Stimulated activated CD8-positive, alpha-beta memory T cell treated with anti-CD3 and anti-CD28 coated beads, Interleukin-15, amount 100 ng/mL, for 48 hours (primary cell): Measurements from ENCODE around the gene ANKRD40.
"Not testable (repeated sequence)": the region's sequence is repeated elsewhere in the genome, so short reads cannot be mapped to it uniquely, and the experiment has no call there.

Experiments
- DNase-seq, 2 donors: peaks; one replicate each; pipeline ENCODE4 v3.0.0-alpha.2; 2020; ENCODE audit warnings: low read depth in 2 of 2

ANKRD40 gene

GRCh38 chr17:50685691-50686493, 21.8 kb downstream of the ANKRD40 start:
- DNase-seq: no peak

DNA sequence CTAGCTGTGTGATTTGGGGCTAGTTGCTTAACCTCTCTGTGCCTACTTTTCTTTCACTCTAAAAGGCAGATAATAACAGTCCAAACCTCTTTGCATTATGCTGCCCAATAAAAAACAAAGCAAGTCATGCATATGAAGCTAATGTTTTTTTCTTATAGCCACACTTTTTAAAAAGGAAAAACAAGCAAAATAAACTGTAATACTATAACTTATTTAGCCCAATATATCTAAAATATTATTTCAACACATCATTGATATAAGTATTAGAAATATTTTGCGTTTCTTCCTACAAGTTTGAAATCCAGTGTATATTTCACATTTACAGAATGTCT, 22.4 kb downstream of the ANKRD40 start:
- no peak for DNase-seq

DNA sequence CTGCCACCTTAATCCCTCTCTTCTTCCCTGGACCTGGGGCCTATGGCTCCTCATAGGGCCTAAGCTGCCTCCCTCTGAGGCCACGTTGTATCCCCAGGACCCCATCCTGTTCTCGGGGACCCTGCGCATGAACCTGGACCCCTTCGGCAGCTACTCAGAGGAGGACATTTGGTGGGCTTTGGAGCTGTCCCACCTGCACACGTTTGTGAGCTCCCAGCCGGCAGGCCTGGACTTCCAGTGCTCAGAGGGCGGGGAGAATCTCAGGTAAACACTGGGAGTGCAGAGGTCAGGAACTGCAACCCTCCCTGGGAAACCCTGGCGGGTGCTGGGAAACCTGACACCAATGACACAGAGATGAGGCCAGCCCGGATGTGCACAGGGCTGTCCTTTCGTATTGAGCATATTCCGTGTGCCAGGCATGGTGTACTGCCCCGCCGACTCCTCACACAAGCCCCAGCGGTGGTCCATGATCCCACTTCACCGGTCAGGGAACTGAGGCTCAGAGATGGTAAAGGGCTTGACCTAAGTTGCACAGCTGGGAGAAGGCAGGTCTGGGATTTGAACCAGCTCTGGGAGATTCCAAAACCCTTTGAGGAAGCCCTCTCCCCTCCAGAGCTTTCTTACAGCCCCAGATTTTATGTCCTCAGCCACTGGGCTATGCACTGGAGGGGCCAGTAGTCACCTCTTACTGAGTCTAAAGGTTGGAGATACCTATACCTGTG, 22.9 kb downstream of the ANKRD40 start:
- no peak for DNase-seq

DNA sequence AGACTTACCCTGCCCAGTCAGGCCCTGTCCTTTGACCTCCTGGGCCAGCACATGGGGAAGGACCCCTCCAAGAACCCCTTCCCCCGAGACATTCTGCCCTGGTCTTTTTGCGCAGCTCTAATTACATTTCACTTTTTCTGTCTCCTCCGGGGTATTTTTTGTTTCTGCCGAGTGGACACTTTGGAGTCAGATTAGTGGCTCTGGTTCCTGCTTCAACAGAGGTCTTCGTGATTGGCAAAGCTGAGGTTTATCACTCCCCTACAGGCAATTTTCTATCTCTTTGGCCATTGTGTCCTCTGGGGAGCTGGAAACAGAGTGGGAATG, 23.5 kb downstream of the ANKRD40 start:
- DNase-seq: no peak

GRCh38 chr17:50683434-50684287, 24.1 kb downstream of the ANKRD40 start:
- DNase-seq: no peak

DNA sequence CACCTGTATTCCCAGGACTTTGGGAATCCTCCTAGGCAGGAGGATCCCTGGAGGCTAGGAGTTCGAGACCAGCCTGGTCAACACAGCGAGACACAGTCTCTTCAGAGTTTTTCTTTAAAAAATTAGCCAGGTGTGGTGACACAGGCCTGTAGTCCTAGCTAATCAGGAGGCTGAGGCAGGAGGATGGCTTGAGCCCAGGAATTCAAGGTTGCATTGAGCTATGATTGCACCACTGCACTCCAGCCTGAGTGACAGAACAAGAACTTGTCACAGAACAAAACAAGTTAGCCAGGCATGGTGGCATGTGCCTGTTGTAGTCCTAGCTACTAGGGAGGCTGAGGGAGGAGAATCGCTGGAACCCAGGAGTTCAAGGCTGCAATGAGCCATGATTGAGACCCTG, 24.8 kb downstream of the ANKRD40 start:
- no peak for DNase-seq

GRCh38 chr17:50682441-50682840, 25.3 kb downstream of the ANKRD40 start:
- no peak for DNase-seq

DNA sequence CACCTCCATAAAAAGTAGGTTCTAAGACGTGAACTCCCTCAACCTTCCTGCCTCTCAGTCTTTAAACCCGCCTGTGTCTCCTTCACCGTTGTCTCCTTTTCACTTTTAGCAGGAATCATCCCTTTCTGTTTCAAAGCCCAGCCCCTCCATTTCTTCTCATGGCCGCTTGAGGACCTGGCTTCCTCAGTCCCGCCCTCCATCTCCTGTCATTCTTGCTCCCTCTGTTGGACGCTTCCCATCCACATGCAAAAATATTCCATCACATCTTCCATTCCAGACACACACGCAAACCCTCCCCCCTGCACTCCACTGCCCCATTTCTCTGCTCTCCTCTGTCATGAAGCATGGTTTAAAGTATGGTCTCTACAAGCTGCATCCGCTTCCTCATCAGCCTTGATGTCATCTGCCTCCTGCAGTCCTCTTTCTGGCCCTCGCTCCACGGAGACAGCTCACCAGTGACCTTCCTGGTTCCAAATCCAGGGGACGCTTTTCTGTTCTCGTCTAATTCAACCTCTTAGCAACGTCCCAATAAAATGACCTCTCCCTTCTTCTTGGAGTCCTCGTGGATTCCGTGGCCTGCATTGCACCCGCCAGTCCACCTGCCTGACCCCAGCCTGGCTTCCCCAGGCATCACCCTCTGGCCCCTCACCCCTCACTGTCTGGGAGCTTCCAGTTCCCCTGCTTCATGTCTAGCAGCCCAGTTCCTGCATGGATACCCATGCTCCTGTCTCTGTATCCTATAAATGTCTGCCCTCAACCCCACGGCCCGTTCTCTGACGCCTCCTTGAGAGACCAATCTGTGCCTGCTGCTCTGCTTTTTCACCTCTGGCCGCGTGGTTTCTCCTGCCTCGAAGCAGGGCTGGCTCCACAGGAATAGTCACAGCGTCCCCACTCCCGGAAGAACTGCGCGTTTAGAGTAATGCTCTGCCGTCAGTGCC, 26.2 kb downstream of the ANKRD40 start:
- DNase-seq: no peak

GRCh38 chr17:50680543-50681262, 27.0 kb downstream of the ANKRD40 start:
- not testable (repeated sequence) for DNase-seq

GRCh38 chr17:50680126-50680525, 27.6 kb downstream of the ANKRD40 start:
- no peak for DNase-seq

DNA sequence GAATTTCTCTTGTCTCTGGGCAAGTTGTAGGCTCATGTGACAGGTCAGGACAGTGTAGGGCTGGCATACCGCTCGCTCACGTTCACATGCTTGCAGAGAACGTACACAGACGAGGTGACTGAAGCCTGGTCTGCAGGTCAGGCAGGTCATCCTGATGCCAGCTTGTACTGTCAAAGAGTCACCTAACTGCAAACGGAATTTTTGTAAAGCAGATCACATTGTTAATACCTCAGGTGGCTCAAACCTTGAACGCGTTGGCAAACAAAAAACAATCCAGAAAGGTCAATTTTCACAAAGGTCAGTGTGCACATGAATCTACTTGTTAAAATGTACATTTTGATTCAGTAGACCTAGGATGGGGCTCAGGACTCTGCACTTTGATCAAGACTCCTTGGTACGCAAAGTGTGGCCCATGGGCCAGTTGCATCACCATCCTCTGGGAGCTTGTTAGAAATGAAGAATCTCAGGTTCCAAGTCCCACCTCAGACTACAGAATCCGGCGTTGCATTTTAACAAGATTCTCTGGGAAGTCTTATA, 28.6 kb downstream of the ANKRD40 start:
- DNase-seq: no peak

GRCh38 chr17:50677851-50678375, 29.8 kb downstream of the ANKRD40 start:
- no peak for DNase-seq

- DNase-seq: no peak
These were observed 31.4 kb downstream of the ANKRD40 start for GRCh38 chr17:50676065-50676975.

DNA sequence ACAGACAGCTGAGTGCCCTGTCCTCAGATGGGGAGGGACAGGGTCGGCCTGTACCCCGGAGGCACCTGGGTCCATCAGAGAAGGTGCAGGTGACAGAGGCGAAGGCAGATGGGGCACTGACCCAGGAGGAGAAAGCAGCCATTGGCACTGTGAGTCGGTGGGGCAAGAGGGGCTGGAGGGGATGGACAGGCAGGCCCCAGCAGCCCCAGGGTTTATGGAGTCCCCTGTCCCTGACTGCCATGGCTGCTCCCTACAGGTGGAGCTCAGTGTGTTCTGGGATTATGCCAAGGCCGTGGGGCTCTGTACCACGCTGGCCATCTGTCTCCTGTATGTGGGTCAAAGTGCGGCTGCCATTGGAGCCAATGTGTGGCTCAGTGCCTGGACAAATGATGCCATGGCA, 32.1 kb downstream of the ANKRD40 start:
- no peak for DNase-seq

GRCh38 chr17:50675190-50675589, 32.5 kb downstream of the ANKRD40 start:
- no peak for DNase-seq

GRCh38 chr17:50672831-50673551, 34.7 kb downstream of the ANKRD40 start:
- DNase-seq: no peak

DNA sequence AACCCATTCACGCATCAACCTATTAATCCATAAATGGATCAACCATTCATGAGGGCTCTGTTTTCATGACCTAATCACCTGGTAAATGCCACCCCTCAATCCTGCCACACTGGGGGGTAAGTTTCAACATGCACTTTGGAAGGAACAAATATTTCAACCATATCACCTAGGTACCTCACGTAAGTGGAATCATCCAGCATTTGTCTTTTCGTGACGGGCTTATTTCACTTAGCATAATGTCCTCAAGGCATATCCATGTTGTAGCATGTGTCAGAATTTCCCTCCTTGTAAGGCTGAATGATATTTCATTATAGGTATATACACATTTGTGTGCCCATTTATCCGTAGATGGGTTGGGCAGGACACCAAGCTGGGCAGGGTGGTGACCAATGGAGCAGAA, 35.6 kb downstream of the ANKRD40 start:
- no peak for DNase-seq

DNA sequence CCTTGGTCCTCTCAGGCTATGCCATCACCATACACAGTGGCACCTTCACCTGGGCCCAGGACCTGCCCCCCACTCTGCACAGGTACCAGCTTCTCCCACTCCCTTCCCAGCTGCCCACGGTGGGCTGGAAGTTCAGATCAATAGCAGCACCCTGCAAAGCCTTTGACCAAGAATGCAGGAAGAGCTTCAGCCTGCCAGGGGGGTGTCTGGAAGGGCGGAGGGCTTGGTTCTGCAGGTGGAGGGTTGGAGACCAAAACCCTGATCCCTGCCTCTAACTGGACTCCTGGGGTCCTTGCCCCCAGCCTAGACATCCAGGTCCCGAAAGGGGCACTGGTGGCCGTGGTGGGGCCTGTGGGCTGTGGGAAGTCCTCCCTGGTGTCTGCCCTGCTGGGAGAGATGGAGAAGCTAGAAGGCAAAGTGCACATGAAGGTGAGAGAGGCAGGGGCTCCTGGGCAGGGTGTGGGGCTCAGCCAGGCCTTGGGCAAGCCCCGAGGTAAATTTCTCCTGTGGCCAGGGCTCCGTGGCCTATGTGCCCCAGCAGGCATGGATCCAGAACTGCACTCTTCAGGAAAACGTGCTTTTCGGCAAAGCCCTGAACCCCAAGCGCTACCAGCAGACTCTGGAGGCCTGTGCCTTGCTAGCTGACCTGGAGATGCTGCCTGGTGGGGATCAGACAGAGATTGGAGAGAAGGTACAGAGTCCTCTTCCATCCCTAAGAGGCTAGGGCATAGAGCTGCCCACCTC, 38.7 kb downstream of the ANKRD40 start:
- no peak for DNase-seq
